Germinal center (tissue), 1 donor: ENCODE data around the gene WAPL.
"Not testable (repeated sequence)": the region's sequence is repeated elsewhere in the genome, so short reads cannot be mapped to it uniquely, and the experiment has no call there.

Source experiments
- DNase-seq: peaks from one replicate; pipeline ENCODE4 v3.0.0; 2012; ENCODE audit warnings: mixed read lengths, low spot score

The WAPL gene, protein sequence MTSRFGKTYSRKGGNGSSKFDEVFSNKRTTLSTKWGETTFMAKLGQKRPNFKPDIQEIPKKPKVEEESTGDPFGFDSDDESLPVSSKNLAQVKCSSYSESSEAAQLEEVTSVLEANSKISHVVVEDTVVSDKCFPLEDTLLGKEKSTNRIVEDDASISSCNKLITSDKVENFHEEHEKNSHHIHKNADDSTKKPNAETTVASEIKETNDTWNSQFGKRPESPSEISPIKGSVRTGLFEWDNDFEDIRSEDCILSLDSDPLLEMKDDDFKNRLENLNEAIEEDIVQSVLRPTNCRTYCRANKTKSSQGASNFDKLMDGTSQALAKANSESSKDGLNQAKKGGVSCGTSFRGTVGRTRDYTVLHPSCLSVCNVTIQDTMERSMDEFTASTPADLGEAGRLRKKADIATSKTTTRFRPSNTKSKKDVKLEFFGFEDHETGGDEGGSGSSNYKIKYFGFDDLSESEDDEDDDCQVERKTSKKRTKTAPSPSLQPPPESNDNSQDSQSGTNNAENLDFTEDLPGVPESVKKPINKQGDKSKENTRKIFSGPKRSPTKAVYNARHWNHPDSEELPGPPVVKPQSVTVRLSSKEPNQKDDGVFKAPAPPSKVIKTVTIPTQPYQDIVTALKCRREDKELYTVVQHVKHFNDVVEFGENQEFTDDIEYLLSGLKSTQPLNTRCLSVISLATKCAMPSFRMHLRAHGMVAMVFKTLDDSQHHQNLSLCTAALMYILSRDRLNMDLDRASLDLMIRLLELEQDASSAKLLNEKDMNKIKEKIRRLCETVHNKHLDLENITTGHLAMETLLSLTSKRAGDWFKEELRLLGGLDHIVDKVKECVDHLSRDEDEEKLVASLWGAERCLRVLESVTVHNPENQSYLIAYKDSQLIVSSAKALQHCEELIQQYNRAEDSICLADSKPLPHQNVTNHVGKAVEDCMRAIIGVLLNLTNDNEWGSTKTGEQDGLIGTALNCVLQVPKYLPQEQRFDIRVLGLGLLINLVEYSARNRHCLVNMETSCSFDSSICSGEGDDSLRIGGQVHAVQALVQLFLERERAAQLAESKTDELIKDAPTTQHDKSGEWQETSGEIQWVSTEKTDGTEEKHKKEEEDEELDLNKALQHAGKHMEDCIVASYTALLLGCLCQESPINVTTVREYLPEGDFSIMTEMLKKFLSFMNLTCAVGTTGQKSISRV (N-terminal part only)

GRCh38 chr10:86521678-86522509 lies at the start of gene WAPL:
Gene WAPL (minus strand): TSS chr10:86521792. CDS start chr10:86518069, 3,723 bp downstream.
- DNase-seq = peak; percentile 99

GRCh38 chr10:86569335-86569734 lies 47.7 kb upstream of the WAPL start:
- no peak for DNase-seq

DNA sequence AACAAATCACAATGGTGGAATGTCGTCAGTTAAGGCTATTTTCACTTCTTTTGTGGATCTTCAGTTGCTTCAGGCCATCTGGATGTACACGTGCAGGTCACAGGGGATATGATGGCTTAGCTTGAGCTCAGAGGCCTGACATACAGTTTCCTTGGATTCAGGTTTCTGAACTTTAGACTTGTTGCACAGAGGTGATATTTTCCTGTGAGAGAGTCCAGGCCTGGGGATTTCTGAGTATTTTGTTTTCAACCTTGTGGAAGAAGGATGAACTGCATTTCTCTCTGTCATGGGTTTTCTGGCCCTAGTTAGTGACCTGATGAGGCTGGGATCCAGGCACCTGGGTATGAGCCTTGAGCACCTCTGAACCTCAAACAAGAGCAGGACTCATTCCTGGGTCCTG lies 44.9 kb upstream of the WAPL start:
- DNase-seq = not testable (repeated sequence)

DNA sequence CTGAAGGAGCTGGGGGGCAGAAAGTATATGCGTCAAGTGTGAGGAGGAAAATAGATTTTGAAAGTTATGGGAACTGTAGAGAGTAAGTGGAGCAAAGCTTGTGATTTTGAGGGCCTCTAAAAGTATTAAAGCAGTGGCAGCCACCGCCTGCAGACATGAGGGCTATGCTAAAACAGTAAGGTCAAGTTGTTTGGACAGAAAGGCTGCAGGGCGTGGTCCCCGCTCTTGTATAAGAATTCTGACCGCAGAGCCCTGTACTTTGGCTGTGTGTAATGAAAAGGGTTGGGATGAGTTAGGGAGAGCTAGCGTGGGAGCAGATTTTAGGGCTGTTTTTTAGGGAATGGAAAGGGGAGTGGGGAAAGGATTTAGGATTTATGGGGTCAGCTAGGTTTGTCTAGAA lies 41.7 kb upstream of the WAPL start:
- DNase-seq = not testable (repeated sequence)

GRCh38 chr10:86558695-86559094 lies 37.1 kb upstream of the WAPL start:
- DNase-seq = not testable (repeated sequence)

DNA sequence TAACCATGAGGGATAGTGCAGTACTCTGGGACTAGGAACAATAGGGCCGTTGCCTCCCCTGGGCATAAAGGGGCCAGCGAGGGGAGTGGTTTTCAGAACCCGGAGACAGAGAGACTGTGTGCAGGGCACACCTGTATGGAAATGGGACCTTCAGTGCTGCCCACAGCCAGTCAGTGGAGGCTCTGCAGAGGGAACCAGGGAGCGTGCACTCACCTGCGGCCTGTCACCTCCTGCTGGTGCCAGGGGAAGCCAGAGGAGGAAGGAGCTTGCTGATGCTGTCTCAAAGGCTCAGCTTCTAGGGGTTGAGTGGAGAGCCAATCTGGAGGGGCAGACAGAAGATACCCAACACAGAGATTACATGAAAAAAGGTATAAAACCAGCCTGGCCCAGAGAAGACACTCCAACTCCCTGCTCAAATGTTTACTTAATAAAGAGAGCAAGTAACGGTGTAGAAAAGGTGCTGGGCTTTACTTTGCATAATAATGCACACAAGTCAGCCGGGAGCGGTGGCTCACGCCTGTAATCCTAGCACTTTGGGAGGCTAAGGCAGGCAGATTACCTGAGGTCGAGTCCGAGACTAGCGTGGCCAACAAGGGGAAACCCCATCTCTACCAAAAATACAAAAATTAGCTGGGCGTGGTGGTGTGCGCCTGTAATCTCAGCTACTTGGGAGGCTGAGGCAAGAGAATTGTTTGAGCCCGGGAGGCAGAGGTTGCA lies 35.5 kb upstream of the WAPL start:
- DNase-seq = no peak

GRCh38 chr10:86556532-86556931 lies 34.9 kb upstream of the WAPL start:
- no peak for DNase-seq

GRCh38 chr10:86553639-86554038 lies 32.0 kb upstream of the WAPL start:
- no peak for DNase-seq

DNA sequence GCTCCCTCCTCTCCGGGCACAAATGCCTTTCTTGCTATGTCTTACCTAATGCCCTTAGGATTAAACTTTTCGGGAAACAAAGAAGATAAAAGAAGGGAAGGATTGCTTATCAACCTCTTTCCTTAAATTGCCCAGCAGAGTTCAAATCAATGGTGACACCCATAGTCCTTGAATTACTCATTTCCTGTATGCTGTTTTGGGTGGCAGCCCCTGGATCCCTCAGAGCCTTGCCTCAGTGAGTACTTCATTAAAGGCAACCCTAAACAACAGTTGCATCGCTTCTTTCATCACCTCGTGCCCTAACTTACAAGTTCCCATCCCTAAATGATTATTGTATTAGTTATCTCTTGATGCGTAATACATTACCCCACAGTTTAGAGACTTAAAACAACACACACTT lies 31.6 kb upstream of the WAPL start:
- no peak for DNase-seq

DNA sequence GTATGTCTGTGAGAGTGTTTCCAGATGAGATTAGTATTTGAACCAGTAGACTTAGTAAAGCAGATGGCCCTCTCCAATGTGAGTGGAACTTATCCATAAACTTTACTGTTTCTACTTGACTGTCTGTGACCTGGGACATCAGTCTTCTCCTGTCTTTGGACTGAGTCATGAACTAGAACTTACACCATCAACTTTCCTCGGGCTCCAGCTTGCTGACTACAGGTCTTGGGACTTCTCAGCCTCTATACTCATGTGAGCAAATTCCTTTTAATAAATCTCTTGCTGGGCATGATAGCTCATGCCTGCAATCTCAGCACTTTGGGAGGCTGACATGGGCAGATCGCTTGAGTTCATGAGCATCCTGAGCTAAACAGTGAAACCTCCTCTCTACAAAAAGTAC lies 25.7 kb upstream of the WAPL start:
- DNase-seq = no peak

- no peak for DNase-seq
Measured at GRCh38 chr10:86545101-86545500, 23.5 kb upstream of the WAPL start.

GRCh38 chr10:86540016-86540415 lies 18.4 kb upstream of the WAPL start:
- DNase-seq = no peak

- no peak for DNase-seq
Measured at GRCh38 chr10:86538547-86538946, 17.0 kb upstream of the WAPL start.

DNA sequence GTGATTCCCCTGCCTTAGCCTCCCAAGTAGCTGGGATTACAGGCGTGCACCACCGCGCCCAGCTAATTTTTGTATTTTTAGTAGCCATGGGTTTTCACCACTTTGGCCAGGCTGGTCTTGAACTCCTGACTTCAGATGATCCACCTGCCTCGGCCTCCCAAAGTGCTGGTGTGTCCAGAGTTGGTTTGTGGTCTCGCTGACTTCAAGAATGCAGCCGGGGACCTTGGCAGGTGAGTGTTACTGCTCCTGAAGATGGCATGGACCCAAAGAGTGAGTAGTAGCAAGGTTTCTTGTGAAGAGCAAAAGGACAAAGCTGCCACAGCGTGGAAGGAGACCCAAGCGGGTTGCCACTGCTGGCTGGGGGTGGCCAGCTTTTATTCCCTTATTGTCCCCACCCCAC lies 16.4 kb upstream of the WAPL start:
- DNase-seq = not testable (repeated sequence)

DNA sequence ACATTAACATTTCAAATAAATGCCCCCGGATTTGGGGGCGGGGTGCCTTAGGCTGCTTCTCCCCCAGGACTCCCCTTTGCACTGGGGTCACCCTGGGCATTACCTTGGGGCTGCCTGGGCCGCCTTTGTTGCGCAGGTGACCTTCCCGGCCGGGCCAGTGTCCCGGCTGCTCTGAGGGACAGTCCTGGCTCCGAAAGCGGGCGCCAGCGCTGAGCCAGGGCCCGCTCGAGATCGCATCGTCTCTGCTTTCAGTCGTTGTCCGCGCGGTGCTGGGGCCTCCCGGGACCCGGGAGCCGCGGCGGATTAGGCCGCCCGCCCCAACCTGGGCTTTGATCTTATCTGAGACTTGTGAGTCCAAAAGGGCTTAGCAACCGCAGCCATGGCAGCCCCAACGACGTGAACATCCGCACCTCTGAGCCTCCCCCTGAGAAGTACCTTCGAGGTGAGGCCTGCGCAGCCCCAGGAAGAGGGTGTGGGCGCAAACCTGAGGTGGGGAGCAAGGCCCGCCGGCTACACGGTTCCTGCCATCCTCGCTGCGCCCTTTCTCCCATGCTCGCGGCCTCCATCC lies 14.8 kb upstream of the WAPL start:
- peak; percentile 54 for DNase-seq

- peak; percentile 79 for DNase-seq
Measured at GRCh38 chr10:86535132-86535882, 13.7 kb upstream of the WAPL start.

DNA sequence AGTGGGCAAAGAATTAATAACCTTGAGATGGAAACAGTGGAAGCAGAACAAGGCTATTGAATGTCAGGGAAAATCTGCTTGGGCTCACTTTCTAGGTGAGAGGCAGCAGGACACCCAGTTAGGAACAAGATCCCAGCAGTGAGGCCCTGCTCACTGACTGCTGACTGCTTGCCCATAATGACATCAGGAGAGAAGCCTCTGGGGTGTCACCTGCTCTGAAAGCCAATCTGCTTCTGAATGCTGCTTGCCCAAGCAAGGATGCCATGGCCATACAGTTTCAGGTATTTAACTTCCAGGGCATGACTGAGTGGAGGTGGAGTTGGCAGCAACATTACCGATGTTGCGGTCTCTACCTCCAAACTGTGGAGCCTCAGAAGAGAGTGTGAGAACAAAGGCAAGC lies 11.7 kb upstream of the WAPL start:
- no peak for DNase-seq

GRCh38 chr10:86528736-86529135 lies 7.1 kb upstream of the WAPL start:
- not testable (repeated sequence) for DNase-seq

- DNase-seq = no peak
Measured at GRCh38 chr10:86526606-86527005, 5.0 kb upstream of the WAPL start.

DNA sequence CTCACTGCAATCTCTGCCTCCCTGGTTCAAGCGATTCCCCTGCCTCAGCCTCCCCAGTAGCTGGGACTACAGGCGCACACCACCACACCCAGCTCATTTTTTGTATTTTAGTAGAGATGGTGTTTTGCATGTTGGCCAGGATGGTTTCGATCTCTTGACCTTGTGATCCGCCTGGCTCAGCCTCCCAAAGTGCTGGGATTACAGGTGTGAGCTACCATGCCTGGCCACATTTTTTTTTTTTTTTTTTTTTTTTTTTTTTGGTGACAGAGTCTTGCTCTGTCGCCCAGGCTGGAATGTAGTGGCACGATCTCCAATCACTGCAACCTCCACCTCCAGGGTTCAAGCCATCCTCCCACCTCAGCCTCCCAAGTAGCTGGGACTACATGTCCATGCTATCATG lies 4.1 kb upstream of the WAPL start:
- not testable (repeated sequence) for DNase-seq
